HepG2 (cell line): ENCODE measurements around the gene P2RY6. TPM values are rescaled to one million over a fixed set of nuclear protein-coding genes. Genes with fewer than 3 reads are reported as not detected.
A peak's percentile ranks its signal among the peaks of the same experiment; 100 is the strongest.

Source experiments
- AKNA ChIP-seq: sonication (generic); formaldehyde crosslinking; IDR thresholded peaks from 2 replicates; pipeline ENCODE4 v1.4.0; 2020; ENCODE audit warnings: missing genetic modification reagents, borderline replicate concordance
- ARID3A ChIP-seq: IDR thresholded peaks from 2 replicates; pipeline ENCODE4 v1.6.1; 2012; ENCODE audit warnings: low read depth, low read length, improper control_type of control experiment
- BHLHE40 ChIP-seq: IDR thresholded peaks from 2 replicates; pipeline ENCODE4 v1.6.1; 2011; ENCODE audit warnings: low read length, improper control_type of control experiment
- DDIT3 ChIP-seq: sonication (generic); formaldehyde crosslinking; IDR thresholded peaks from 2 replicates; pipeline ENCODE4 v1.4.0; 2020; ENCODE audit warnings: mild to moderate bottlenecking, missing genetic modification reagents
- ELF1 ChIP-seq: sonication (generic); formaldehyde crosslinking; IDR thresholded peaks from 2 replicates; pipeline ENCODE4 v1.4.0; 2020; ENCODE audit warnings: missing genetic modification reagents
- HNRNPH1 ChIP-seq: fragments of 200-400 bp; formaldehyde crosslinking; optimal IDR thresholded peaks from 2 replicates; pipeline ENCODE3; 2017; ENCODE audit warnings: mild to moderate bottlenecking, low read depth, low read length
- MTA3 ChIP-seq: sonication (generic); formaldehyde crosslinking; IDR thresholded peaks from 2 replicates; pipeline ENCODE4 v1.4.0; 2020; ENCODE audit warnings: missing genetic modification reagents
- NAIF1 ChIP-seq: sonication (generic); formaldehyde crosslinking; IDR thresholded peaks from 2 replicates; pipeline ENCODE4 v1.5.0; 2020; ENCODE audit warnings: mild to moderate bottlenecking, missing genetic modification reagents, borderline replicate concordance
- PCBP1 ChIP-seq: fragments of 200-400 bp; formaldehyde crosslinking; IDR thresholded peaks from 2 replicates; pipeline ENCODE4 v1.6.1; 2017; ENCODE audit warnings: mild to moderate bottlenecking, low read depth, low read length, borderline replicate concordance
- THRA ChIP-seq: sonication (generic); formaldehyde crosslinking; IDR thresholded peaks from 2 replicates; pipeline ENCODE4 v1.4.0; 2020; ENCODE audit warnings: missing genetic modification reagents, borderline replicate concordance
- ZBTB42 ChIP-seq: sonication (generic); formaldehyde crosslinking; IDR thresholded peaks from 2 replicates; pipeline ENCODE4 v1.5.0; 2020; ENCODE audit warnings: mild to moderate bottlenecking, missing genetic modification reagents
- ZFP41 ChIP-seq: sonication (generic); formaldehyde crosslinking; IDR thresholded peaks from 2 replicates; pipeline ENCODE4 v1.4.0; 2020; ENCODE audit warnings: mild to moderate bottlenecking, missing genetic modification reagents, borderline replicate concordance
- ZNF468 ChIP-seq: sonication (generic); formaldehyde crosslinking; IDR thresholded peaks from 2 replicates; pipeline ENCODE4 v1.8.0; 2022; ENCODE audit warnings: mild to moderate bottlenecking, moderate library complexity, missing genetic modification reagents
- ZNF687 ChIP-seq: sonication (generic); formaldehyde crosslinking; IDR thresholded peaks from 2 replicates; pipeline ENCODE4 v1.5.1; 2020; ENCODE audit warnings: mild to moderate bottlenecking, missing genetic modification reagents, moderate library complexity
- ZNF776 ChIP-seq: sonication (generic); formaldehyde crosslinking; IDR thresholded peaks from 2 replicates; pipeline ENCODE4 v1.4.0; 2020; ENCODE audit warnings: mild to moderate bottlenecking, missing genetic modification reagents
- polyA plus RNA-seq, 8 experiments: library from polyadenylated mRNA; depleted of rRNA in 3 of 8; stranded (reverse) in 7 of 8; unstranded in 1 of 8; fragments of >200 nt; fragmentation: Illumina TruSeq in 4 of 8; extraction: Trizol in 4 of 8; gene quantifications; 2 replicates each; pipeline versions ENCODE4 v1.2.1 to v1.2.3, GENCODE V29; 2011 to 2016; ENCODE audit warnings: low read depth in 4 of 8, missing spikeins in 1 of 8, mixed read lengths in 1 of 8; ENCODE audit not compliant: insufficient read depth in 1 of 8
- total RNA-seq, 5 experiments: library from RNA; depleted of rRNA; stranded (reverse); fragments of >200 nt; fragmentation: Illumina TruSeq; extraction: Trizol; gene quantifications; 2 replicates each; pipeline ENCODE4 v1.2.3, GENCODE V29; 2016; ENCODE audit warnings: low read depth in 1 of 5

Gene P2RY6
- total and polyA plus RNA-seq, 2 of the 13 experiments (the other 11 are each of a cell fraction or from before 2014, with no cell fraction given), result 0.09 to 0.29 TPM

GRCh38 chr11:73288873-73289707 is 17.0 kb downstream of the P2RY6 start (continued):
- TF ChIP-seq AKNA (CRISPR knock-in tag) (no peak), ARID3A (no peak), HNRNPH1 (no peak), NAIF1 (CRISPR knock-in tag) (no peak), ZNF687 (peak; percentile 78), PCBP1 (no peak), MTA3 (CRISPR knock-in tag) (no peak), THRA (CRISPR knock-in tag) (no peak), BHLHE40 (no peak), ELF1 (CRISPR knock-in tag) (no peak), DDIT3 (CRISPR knock-in tag) (no peak), ZNF468 (CRISPR knock-in tag) (no peak), ZBTB42 (CRISPR knock-in tag) (no peak), ZNF776 (CRISPR knock-in tag) (no peak), ZFP41 (no peak)
